ENCODE results near the gene ILK.

The ILK gene

DNA sequence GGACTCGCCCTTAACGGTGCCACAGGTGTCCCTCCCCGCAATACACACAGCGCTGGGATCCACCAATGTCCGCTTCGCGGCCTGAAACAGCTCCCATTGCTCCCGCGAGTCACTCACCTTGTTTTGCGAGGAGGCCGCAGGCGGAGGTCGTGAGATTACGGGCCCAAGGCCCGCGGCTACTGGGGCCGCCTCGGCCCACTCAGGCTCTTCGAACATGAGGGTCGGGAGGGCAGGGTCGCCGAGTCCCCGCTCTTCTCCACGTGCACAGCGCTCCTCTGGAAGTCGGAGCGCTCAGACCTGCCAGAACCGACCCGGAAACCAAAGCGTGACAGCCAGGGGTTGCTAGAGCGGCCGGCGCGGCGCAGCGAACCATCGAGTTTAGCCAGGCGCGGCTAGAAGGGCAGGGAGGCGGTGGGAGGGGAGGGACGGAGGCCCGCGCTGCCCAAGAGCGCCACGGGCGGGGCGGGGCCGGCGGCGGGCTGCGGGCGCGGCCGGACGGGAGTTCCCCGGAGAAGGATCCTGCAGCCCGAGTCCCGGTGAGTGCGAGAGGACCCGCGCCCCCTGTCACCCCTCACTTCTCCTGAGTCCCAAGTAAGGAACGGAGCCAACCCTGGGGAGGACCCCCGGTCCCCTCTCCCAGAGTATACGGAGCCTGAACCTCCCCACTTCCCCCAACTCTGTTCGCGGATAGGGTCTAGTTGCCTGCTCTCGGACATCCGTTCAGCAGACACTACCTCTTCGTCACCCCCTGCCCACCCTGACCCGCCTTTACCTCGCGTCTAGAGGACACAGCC, at the start of gene ILK, which contains the start of gene RRP8:
Gene ILK, plus strand, starts transcription at position 488 of the 794 bp plus-strand sequence. CDS start 498 bp downstream, outside the sequence.
Gene RRP8, minus strand, starts transcription at position 330 of the 794 bp plus-strand sequence. Its CDS starts 114 bp downstream, at position 216.
- peak; percentile 71 to 74 for DNase-seq (ENCODE audit: extremely low read depth in 1 of 2, low read depth in 1 of 2)

DNA sequence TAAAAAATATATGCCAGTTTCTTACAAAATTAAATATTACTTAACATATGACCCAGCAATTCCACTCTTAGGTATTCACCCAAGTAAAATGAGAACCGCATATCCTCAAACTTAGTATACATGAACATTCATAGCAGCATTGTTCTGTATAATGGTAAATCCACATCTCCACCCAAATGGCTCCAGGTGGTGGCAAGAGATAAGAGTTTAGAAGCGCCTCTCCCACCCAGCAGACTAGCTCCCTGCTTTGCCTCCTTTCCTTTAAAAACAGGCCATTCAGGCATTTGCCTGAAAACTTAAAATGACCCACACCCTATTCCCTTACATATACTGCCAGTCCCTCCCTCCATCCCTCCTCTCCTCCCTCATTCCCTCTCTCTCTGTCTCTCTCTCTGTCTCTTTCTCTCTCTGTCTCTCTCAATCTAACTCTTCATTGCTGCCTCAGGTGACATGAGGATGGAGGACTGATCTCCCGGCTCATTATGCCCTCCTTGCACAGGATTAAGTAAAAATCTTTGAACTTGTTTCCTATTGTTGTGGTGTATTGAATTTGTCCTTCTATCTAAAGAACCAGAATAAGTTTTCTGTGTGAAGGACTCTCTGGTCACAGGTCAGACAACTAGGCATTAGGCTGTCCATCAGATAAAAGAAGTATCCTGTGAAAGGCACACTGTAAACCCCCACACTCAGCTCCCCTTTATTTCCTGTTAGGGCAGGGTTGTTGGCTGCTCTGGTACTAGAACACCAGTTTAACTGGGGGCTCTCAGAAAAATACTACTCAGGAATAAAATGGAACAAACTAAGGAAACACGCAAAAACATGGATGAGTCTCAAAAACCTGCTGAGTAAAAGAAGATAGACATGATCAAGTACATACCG, 48.5 kb upstream of the ILK start:
- DNase-seq (ENCODE audit: extremely low read depth in 1 of 2, low read depth in 1 of 2): no peak

DNA sequence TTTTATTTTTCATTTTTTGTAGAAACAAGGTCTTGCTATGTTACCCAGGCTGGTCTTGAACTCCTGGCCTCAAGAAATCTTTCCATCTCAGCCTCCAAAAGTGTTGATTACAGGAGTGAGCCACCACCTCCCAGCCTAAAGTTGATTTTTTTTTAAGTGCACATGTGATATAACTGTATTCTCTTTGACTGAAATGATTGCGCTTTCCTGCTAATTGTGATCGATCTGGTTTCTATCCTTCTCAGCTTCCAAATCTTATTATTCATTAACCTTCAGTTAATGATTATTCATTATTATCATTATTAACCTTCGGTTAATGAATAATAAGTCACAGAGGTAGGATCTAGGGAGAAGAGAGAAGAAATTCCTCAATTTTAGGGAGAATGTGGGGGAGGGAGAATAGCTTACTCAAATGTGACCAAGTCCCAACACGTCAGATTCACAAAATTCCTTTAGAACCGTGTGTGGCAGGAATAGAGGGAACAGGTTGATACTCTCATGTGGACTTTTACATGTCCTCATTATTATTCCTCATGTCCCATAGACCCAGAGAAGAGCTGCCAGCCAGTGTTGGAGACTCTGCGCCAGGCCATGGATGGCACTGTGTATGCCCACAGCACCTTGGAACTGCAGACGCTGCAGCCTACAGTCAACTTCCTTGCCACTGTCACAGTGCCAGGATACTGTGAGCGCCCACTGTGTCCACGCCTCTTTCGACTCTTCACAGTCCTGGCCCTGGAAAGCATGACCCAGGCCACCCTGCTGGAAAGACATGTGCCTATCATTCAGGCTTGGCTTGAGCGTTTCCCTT, 47.2 kb upstream of the ILK start:
- DNase-seq (ENCODE audit: extremely low read depth in 1 of 2, low read depth in 1 of 2): no peak

DNA sequence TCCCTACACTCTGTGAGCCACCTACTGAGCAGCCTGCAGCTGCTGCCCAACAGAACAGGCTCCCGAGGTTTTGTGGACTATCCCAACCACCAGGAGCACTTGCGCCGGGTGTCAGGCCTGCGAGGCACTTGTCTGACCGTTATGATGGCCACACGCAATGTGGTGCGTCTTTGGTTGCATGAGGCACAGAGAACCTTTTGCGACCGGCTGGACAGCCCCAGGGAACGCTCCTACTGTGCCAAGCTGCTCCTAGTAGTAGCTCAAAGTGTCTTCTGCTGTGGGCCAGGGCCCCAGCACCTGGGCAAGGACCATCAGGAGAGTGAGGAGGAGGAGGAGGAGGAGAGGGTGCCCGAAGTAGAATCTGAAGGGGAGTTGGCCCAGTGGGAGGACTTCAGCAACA, 46.5 kb upstream of the ILK start:
- DNase-seq (ENCODE audit: extremely low read depth in 1 of 2, low read depth in 1 of 2): no peak

DNA sequence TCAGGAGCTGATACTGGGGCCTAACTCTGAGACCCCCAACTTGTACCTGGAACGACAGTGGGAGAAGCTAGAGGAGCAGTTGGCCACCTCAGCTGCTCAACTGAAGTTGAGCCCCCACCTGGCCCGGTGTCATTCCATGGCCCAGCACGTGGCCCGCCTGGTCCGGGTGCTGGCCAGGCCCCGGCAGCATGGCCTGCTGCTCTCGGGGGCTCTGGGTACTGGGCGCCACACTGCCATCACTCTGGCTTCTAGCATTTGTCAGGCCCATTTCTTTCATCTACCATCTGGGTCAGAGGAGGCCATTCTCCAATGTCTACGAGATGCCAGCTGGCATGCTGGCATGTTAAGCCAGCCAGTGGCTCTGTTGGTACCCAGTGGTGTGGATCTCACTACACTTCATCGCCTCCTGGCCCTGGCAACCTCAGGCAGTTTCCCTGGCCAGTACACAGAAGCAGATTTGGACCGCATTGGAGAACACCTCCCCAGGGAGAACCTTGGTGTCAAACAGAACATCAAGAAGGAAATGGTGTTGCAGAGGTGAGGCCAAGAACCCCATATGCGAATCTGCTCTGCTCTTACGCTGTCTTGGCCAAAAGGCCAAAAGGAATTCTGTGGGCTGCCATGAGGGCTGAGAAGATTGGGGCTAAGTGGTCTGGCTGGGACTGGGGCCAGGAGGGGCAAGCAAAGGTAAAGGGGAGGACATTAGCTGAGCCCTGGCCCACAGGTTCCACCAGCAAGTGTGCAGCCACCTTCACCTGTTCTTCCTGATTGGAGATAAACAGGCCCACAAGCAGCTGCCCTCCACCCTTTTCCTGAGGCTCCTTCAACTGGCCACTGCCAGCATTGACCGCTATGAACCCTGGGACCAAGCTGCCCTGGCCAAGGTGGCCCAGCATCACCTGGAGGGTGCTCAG, 45.6 kb upstream of the ILK start:
- DNase-seq (ENCODE audit: extremely low read depth in 1 of 2, low read depth in 1 of 2): no peak

DNA sequence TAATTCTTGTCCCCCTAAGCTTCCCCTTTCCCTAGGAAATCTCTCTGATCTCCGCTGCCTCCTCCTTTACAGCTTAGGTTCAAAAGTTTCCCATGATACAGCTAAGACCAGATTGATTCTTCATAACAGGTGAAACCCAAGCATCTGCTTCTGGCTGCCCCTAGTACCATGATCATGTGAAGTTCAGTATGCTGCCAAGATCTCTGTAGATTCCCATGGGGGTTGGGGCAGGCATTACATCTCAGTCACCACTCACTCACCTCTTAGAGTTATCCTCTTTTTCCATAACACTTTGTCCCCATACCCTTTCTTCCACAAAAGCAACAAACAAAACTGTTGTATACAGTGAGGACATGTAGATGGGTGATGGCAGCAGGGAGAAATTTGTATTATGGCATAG, 44.2 kb upstream of the ILK start:
- DNase-seq (ENCODE audit: extremely low read depth in 1 of 2, low read depth in 1 of 2): no peak

DNA sequence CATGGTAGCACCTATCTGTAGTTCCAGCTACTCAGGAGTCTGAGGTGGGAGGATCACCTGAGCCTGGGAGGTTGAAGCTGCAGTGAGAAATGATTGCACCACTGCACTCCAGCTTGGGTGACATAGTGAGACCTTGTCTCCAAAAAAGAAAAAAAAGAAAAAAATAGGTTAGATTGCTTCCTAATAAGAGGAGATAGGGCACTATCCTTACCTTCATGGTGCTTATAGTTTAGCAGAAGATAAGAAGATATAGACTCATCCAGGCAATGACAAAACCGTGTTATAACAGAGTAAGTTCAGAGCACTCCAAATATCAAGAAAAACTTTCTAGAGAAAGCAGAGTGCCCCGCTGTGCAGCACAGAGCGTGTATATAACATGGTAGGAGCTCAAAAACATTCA, 42.3 kb upstream of the ILK start:
- no peak for DNase-seq (ENCODE audit: extremely low read depth in 1 of 2, low read depth in 1 of 2)

DNA sequence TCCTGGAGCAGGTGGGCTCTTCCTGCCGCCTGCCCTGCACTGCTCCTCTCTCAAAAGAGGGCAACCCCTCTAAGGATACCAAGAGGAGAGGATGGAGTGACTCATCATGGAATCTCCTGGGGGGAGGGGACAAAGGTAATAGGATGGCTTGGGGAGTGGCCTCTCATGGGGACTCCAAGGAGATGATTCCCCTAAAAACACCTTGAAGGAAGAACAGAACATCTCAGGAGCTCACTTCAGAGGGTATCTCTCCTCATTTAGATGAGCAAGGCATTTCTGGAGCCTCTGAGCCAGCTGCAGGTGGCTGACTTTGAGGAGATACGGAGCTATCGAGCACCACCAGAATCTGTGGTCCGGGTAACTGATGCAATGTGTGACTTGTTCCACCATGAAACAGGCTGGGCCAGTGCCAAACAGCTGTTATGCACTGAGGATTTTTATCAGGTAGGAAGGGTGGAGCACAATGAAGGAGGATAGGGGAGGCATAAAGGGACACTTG, 40.4 kb upstream of the ILK start:
- no peak for DNase-seq (ENCODE audit: extremely low read depth in 1 of 2, low read depth in 1 of 2)

DNA sequence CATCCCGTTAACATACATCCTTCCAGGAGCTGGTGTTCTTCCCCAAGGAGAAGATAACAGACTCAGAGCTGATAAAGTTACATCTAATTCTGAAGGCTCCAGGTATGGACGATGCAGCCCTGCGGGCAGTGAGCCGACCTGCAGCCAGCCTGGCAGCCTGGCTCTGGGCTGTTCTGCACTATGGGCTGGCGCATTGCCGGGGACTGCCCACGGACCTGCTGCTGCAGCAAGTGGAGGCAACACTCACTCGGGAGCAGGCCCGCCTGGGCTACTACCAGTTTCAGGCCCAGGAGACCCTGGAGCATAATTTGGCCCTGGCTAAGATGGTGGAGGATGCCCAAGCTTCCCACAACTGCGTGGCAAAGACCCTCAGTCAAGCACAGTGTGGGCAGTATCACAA, 39.9 kb upstream of the ILK start:
- no peak for DNase-seq (ENCODE audit: extremely low read depth in 1 of 2, low read depth in 1 of 2)

DNA sequence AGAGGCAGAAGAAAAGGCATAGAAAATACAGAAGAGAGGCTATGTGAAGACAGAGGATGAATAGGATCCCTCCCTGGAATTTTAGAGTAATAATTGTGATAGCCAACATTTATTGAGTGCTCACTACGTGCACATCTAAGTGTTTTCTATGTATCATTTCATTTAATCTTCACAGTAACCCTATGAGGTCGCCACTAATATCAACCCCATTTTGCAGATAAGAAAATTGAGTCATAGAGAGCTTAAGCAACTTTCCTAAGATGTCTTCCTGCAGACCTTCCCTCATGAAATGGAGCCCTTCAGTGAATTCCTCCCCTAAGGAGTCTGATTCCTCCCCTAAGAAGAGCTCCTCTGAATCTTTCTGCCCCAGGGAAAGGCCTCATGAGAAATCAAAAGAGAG, 38.2 kb upstream of the ILK start:
- no peak for DNase-seq (ENCODE audit: extremely low read depth in 1 of 2, low read depth in 1 of 2)

DNA sequence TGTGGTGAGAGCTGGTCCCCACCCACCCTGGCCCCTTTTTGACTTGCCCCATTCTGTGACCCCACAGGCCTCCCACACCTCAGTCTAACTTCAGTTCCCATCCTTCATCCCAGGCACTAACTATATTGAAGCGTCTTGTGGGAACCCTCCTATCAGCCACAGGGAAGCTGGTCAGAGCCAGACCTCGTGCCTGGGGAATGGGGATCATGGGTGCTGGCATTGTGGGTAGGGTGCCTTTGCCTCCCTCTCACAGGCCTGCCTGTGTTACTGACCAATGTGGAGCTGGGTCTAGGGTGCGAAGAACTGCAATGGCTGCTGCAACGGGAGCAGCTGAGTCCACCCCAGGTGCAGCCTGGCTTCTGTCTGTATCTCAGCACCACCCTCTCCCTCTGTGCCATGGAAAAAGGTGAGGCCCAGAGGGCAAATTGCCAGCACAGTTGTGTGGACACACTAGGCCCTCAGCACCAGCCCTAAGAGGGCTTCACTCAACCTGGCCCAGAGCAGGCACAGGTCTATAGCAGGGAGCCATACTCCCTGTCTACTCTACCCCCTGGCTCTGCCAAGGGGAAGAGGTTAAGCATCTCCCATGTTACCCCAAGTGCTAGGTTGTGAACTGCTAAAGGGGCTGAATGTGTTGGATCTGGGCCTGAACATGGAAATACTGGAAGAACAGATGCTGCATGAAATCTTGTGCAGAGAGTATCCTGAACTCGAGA, 37.4 kb upstream of the ILK start:
- DNase-seq (ENCODE audit: extremely low read depth in 1 of 2, low read depth in 1 of 2): no peak

DNA sequence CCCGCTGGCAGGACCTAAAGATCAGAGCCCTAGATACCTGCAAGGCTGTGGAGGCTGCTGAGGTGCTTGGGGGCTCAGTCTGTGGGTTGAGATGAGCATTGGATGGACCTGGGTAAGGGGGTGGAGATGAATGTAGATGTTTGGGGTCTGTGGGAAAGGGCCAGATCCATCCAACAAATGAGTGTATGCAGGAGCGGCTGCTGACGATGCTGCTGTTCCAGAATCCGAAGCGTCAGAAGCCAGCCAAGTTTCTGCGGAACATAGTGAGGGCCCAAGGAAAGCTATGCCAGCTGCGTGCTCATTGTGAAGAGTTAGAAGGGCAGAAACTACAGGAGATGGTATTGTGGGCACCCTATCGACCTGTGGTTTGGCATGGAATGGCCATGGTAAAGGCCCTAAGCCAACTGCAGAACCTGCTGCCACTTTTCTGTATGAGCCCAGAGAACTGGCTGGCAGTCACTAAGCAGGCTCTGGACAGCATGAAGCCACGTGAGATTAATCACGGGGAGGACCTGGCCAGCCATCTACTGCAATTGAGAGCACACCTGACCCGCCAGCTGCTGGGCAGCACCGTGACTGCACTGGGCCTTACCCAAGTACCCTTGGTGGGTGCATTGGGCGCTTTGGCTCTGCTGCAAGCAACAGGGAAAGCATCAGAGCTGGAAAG, 36.7 kb upstream of the ILK start:
- DNase-seq (ENCODE audit: extremely low read depth in 1 of 2, low read depth in 1 of 2): no peak

DNA sequence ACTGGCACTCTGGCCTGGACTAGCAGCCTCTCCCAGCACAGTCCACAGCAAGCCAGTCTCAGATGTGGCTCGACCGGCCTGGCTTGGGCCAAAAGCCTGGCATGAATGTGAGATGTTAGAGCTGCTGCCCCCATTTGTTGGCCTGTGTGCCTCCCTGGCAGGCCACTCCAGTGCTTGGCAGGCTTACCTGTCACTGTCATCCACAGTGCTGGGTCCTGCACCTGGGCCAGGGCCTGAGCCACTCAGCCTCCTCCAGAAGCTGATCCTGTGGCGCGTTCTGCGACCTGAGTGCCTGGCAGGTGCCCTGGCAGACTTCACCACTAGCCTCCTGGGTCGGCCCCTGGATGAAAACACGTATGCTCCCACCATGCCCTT, 36.2 kb upstream of the ILK start:
- no peak for DNase-seq (ENCODE audit: extremely low read depth in 1 of 2, low read depth in 1 of 2)

DNA sequence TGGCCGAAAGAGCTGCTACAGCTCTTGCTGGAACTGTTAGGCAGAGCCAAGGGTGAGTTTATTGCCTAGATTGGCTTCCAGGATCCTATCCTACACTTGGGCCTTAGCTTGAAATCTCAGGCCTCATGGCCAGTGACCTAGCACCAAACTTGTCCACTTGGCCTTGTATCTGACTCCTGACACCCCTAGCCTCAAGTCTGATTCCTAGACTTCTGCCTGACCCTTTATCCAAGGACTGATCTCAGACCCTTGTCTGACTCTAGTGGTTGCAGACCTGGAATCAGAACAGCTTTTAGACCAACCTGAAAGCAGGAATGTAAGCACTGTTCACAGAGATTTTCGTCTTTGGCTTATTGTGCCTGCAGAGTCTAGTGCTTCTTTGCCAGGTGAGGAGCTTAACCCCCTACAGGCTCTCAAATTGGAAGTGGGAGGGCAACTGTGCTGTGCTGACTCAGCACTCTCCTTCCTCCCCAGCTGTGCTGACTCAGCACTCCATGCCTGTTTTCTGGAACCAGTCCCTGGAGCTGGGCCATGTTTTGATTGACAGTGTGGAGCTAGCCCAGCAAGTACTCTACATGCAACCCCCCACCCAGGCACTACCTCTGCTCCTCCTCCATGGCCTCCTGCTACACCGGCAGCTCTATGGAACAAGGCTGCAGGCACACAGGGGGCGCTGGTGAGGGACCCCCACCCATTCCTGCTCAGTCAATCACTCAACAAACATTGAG, 35.2 kb upstream of the ILK start:
- no peak for DNase-seq (ENCODE audit: extremely low read depth in 1 of 2, low read depth in 1 of 2)

DNA sequence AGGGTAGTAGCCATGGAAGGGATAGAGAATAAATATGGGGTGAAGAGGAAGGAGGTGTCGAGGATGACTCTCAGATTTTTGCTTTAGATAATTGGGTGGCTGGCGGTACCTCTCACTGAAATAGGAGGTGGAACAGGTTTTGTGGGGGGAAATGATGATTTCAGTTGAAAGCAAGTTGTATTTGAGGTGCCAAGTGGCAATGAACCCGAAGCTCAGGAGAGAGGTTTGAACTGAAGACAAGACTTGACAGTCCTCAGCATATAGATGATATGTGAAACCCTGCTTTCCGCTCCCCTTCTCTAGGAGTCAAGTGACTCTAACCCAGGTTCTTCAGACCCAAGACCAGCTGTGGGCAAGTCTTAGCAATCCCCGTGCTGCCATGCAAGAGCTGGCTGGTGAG, 33.9 kb upstream of the ILK start:
- DNase-seq (ENCODE audit: extremely low read depth in 1 of 2, low read depth in 1 of 2): no peak

DNA sequence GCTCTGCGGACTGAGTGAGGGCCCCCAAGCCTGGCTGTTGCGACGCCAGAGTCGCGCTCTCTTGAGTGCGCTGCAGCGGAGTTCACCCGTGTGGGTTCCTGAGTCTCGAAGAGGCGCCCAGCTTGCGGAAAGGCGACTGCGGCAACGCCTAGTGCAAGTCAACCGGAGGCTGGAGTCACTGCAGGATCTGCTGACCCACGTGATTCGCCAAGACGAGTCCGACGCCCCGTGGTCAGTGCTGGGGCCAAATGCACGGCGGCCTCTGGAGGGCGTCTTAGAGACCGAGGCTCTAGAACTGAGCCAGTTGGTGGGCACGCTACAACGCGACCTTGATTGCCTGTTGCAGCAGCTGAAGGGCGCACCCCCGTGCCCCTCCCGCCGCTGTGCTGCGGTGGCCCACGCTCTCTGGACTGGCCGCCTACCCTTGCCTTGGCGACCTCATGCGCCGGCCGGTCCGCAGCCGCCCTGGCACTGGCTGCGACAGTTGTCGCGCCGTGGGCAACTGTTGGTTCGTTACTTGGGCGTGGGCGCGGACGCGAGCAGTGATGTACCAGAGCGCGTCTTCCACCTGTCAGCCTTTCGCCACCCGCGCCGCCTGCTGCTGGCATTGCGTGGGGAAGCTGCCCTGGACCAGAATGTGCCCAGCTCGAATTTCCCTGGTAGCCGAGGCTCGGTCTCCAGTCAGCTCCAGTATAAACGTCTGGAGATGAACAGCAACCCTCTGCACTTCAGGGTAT, 32.7 kb upstream of the ILK start:
- no peak for DNase-seq (ENCODE audit: extremely low read depth in 1 of 2, low read depth in 1 of 2)

DNA sequence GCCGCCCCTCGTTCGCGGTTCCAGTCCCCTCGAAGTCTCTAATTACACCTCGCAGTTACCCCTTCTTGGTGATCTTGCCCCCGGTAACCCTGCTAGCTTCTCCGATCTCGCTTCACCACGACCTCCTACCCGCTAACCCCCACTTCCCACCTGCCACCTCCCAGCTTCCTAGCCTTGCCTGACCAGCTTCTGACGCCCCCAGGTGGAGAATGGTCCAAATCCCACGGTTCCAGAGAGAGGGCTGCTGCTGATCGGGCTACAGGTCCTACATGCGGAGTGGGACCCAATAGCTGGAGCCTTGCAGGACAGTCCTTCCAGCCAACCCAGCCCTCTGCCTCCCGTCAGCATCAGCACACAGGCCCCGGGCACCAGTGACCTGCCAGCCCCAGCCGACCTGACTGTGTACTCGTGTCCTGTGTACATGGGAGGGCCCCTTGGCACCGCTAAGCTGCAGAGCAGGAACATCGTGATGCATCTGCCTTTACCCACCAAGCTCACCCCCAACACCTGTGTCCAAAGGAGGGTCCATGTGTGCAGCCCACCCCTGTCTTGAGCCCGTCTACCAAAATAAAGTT, 32.1 kb upstream of the ILK start:
- no peak for DNase-seq (ENCODE audit: extremely low read depth in 1 of 2, low read depth in 1 of 2)

Measured in activated CD8-positive, alpha-beta memory T cell treated with anti-CD3 and anti-CD28 coated beads for 1 hour (primary cell).